ENCODE results near the gene NARF.

NARF gene

DNA sequence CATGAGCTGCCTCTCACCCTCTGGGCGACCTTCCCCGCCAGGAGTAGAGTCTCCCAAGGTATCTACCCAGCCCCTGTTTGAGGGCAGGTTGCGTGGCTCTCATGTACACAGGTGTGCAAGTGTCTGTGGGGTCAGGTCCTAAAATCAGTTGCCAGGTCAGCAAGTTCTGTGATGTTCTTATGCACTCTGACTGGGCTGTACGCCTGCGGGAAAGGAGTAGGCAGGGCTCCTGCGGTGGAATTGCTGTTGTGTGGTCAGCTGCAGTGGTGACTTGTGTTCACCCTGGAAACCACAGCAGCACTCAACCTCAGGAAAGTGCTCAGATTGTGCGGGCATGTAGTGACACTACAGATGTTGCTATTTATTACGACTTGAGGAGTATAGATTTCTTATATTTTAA, 19.4 kb downstream of the NARF start:
- no peak for DNase-seq (ENCODE audit: low spot score)

DNA sequence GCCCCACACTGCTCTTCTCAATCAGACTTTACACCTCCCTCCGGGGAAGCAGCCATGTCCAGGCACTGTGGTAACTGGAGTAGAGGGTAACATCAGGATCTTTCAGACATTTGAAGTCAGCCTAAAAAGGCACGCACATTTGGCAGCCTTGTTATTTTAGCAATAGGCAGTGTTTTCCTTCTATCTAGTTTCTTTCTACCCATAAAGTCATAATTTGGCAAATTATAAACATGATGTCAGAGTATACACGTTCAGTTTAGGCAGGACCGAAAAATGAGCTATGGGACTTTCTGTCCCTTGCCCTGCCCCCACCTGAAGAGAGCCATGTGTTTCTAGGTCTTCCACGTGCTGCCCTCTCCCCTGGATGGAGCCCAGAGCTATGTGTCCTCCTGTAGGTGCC, 21.1 kb downstream of the NARF start:
- no peak for DNase-seq (ENCODE audit: low spot score)

DNA sequence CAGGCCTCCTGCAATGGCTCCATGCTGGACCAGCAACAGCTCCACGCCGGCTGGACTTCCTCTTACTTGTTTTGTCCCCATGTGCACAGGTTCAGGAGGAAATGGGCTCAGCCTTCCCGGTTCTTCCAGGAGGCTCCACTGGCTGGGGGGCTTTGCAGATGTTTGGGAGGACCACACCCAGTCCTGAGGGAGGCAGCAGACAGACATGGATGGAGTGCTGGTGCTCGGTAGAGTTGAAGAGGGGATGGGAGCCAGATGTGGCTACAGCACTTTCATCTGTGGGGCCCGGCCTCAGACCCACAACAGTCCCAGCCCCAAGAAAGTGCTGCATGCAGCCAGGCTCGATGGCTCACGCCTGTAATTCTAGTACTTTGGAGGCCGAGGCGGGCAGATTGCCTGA, 21.8 kb downstream of the NARF start:
- no peak for DNase-seq (ENCODE audit: low spot score)

DNA sequence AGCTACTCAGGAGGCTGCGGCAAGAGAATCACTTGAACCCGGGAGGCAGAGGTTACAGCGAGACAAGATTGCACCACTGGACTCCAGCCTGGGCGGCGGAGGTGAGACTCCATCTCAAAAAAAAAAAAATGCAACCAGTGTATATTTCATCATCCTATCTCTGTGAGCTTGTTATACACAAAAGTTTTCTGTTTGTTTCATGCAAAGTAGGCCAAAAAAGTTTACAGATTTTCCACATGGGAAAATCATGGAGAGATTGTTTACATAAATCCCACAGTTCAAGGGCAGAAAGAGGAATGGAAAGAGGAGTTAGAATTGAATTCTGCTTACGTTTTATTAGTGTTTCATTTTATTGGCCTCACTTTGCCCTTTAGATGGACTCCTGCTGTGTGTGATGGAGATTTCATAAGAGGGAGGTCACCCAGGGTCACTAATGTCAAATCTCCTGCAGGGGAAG, 24.7 kb downstream of the NARF start:
- no peak for DNase-seq (ENCODE audit: low spot score)

DNA sequence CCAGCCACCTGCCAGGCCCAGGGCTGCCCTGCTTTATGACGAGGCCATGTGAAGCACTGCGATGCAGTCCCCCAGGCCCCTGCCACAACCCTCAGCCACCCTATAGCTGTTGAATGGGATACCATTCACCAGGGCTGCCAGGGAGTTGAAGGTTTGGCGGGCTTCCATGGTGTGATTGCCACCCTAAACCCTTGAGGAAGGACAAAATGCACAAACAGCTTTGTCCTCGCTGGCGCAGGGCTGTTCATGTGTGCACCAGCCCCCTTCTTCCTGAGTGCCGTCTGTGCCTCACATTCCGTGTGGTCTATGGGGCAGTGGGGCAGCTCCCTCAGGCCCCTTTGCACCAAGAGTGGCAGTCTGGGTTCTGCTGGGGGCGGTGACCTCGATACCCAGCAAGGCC, 25.3 kb downstream of the NARF start:
- DNase-seq (ENCODE audit: low spot score): no peak

DNA sequence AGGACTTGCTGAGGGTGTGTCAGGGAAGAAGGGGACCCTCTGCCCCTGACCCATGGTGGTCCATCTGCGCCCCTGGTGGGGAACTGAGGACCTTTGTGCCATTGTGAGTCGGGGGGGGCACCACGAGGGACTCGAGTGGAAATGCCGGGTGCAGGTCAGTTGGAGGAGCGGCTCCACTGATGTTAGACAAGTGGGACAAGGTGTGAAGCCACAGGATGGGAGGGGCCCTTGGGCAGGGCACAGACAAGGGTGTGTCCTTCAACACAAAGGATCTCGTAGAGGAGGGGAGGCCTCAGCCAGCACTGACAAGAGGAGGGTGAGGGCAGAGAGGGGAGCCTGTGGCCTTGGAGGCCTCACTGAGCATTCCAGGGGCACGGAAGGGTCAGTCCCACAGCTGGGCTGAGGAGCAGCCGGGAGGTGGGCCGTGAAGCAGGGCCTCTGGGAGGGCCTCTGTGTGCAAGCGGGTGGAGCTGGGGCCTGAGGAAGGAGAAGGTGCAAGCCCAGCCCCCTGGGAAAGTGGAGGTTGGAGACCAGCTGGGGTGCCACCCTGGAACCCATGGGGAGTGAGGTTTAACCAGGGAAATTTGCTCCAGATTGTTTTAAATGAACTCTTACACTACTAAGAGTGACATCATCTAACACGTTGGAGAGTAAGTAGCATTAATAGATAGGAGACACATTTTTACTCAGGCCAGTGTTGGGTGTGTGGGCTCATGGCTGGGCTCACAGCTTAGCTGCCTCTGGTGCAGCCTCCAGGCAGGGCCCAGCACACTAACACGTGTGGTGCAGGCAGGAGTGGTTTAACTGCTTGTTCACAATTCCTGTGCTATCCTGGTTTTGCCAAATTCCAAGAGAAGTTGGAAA, 27.9 kb downstream of the NARF start:
- DNase-seq (ENCODE audit: low spot score): no peak

DNA sequence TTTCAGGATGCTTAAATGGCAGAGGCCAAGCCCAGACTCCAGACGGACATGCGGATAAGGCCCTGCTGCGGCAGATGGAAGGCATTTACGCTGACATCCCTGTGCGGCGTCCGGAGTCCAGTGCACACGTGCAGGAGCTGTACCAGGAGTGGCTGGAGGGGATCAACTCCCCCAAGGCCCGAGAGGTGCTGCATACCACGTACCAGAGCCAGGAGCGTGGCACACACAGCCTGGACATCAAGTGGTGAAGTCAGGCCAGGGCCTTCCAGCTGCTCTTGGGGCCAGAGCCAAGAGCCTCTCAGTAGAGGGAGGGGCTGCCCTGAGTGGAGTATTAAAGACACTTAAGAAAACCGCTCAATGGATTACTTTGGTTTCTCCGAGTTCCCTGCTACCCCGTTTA, 29.4 kb downstream of the NARF start:
- no peak for DNase-seq (ENCODE audit: low spot score)

DNA sequence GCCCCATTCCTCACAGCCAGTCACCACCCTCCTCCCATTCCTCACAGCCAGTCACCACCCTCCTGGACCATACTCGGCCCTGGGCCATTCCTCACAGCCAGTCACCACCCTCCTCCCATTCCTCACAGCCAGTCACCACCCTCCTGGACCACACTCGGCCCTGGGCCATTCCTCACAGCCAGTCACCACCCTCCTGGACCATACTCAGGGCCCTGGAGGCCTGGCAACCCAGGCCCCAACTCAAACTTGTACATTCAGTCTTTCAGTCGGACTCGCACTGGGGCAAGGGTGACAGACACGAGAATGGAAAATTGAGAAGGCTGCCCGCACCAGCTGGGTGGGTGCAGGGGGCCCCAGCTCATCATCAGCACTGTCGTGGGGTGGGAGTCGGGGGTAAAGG, 30.6 kb downstream of the NARF start:
- DNase-seq (ENCODE audit: low spot score): no peak

DNA sequence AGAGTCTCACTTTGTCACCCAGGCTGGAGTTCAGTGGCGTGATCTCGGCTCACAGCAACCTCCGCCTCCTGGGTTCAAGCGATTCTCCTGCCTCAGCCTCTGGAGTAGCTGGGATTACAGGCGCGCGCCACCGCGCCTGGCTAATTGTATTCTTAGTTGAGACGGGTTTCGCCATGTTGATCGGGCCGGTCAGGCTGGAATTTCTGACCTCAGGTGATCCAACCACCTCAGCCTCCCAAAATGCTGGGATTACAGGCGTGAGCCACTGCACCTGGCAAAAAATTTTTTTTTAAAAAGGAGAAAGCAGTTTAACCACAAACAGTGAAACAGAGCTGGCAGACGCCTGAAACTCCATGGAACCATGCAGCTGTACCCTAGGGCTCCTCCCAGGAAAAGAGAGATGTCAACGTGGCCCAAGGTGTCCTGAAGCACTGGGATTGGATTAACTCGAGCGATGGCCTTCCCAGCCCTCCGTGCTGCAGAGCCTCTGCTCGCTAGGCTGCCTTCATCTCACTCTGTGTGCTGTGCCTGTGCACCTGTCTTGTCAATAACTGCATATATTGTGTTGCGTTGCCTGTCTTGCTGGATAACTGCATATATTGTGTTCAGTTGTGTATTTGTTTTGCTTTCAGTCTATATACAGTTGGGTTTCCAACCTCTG, 31.4 kb downstream of the NARF start:
- no peak for DNase-seq (ENCODE audit: low spot score)

DNA sequence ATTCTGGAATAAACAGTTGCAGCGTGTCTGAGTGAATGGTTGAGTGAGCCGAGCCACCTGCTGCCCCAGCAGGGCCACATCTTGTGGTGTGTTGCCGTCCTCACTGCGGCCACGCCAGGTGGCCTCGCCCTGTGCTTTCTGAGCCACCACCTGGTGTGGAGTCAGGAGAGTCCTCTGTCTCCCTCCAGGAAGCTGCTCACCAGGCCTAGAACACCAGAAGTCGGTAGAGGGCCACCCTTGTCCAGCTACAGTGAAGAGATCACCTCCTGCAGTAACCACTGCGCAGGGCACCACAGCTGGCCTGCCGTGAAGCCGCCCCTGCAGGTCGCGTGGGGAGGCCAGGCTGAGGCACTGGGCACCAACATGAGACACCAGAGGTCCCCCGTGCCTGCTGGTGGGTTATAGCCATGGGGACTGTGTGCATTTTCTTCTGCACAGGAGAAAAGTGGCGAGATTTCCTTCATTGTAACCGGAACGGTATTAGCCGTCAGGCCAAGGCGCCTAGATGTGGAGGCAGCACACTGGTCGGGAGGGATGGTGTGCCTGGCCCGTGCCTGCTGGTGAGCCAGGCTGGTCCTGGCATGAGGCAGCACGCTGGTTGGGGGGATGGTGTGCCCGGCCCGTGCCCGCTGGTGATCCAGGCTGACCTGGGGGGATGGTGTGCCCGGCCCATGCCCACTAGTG, 32.1 kb downstream of the NARF start:
- DNase-seq (ENCODE audit: low spot score): no peak

DNA sequence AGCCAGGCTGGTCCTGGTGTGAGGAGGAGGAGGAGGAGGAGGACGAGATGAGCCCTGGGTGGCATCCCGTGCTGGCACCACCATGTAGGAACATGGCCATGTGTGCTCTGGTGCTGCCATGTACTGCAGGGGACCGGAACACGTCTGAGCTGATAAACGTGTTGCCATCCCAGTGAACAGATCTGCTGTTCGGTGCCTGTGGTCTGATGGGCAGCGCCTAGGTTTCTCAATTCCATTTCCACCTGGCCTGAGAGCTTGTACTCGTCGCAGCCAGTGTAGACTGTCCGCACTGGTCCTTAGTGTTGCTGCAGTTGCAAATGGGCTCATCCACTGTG, 32.6 kb downstream of the NARF start:
- DNase-seq (ENCODE audit: low spot score): no peak

DNA sequence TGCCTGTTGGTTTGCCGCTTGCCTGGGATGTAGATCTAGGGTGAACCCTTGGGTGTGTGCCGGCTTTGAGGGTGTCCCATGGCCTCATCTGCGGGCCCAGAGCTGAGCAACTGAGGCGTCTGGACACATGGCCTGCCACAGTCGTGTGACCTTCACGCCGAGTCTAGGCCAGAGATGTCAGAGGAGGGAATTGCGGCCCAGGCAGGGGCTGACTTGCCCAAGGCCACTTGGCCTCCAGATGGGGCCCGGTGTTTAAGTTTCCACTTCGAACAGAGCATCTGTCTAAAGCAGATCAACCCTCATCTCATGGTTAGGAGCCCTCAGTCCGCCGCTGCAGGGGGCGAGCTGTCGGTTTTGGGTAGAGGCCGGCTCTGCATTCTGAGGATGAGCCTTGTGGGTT, 33.0 kb downstream of the NARF start:
- no peak for DNase-seq (ENCODE audit: low spot score)

DNA sequence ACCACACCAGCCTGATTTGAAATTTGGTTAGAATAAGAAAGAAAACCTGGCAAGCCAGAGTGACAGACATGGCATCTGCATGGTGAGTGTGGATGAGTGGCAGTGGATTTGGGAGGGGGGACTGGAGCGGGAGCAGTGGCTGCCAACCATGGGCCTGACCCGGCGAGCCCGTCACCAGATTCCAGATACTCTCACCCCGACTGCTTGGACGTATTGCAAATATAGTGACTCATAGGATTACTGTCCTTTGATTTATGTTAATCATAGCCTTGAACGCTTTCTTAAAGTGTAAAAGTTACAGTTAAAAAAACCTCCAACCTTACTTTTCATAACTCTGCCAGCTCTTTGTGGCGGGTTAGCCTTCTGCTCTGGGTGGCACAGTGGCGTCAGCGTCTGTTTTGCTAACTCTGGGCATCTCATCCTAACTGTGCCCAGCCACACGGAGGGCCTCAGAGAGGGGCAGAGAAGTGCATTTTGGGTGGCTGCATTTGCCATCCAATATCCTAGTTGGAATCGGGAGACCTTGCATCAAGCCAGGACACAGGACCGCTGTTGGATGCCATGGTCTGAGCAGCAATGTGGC, 34.2 kb downstream of the NARF start:
- no peak for DNase-seq (ENCODE audit: low spot score)

DNA sequence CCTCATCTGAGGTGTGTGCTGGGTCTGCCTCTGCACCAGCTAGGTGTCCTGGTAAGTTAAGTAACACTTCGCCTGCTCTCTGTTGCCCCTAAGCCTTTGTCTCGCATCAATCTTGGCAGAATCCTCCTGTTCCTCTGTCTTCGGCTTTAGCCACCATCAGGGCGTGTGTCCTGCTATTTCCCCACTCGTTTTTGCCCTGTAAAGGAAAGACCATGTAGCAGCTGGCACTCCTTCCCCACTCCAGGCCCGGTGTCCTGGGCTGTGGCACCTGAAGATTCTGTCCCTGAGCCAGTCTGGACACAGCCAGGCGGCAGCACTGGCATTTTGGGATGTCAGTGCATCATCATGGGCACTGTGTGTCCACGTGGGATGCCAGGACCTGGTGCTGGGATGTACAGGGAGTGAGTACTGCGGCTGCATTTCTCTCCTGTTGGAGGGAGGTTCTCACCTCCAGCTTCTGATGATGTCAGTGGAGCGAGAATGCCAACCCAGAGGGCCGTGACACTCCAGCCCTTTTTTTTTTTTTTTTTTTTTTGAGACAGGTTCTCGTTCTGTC, 34.8 kb downstream of the NARF start:
- DNase-seq (ENCODE audit: low spot score): no peak

DNA sequence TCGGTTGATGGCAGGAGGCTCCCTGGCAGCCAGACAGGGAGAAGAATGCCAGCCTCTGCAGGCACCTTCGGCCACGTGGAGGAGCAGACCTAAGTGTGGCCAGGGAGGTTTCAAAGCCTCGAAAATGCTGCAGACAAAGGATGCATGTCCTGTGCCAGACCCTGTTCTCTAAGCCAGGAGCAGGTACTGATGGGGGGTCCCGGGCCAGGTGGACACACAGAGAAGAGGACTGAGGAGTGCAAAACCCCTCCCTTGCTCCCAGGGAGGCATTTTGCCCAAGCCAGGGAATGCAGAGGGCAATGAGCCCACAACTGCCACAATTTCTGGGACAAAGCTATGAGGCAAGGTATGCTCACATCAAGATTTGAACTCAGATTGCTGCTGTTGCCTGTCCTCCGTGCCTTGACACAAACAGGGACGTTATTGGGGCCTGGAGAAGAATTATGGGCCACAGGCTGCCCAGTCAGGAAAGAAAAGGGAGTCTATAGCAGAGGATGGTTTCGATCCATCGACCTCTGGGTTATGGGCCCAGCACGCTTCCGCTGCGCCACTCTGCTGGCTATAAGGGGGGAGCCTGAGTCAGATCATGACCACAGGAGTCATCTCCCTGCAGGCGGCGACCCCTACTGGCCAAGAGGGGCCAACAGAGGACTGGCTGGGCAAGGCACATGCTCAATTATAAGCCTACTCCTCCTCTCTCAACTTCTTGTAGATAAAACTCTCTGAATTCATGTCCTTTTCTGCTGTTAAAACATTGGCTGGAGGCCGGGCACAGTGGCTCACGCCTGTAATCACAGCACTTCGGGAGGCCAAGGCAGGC, 35.9 kb downstream of the NARF start:
- peak; percentile 91 for DNase-seq (ENCODE audit: low spot score)

DNA sequence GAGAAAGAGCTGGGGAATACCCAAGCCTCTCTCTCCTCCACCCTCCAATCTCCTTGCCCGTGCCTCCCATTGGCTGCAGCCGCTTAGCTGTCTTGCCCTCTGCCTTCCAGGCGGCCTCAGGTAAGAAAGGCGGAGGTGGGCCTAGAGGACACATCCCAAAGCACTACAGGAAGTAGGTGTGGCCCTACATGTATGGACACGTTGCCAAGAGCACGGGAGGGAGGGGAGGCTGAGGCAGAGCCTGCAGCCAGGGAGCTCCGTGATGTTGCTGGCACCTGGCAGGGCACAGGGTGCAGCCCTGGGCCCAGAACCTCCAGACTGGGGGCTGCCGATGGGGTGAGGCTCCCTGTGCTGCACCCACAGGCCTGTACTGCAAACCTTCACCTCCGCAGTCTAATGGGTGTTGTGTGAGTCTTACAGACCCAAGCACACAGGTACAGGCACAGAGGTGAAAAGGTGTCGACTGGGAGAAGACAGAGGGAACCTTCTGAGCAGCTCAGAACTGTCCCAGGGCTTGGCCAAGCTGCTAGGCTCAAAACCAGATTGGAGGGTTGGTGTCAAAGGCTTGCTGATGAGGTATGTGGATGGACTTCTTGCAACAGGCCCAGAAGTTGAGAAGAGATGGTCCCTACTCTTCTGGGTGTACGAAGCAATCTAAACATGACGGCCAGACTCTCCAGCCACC, 37.4 kb downstream of the NARF start:
- DNase-seq (ENCODE audit: low spot score): no peak

DNA sequence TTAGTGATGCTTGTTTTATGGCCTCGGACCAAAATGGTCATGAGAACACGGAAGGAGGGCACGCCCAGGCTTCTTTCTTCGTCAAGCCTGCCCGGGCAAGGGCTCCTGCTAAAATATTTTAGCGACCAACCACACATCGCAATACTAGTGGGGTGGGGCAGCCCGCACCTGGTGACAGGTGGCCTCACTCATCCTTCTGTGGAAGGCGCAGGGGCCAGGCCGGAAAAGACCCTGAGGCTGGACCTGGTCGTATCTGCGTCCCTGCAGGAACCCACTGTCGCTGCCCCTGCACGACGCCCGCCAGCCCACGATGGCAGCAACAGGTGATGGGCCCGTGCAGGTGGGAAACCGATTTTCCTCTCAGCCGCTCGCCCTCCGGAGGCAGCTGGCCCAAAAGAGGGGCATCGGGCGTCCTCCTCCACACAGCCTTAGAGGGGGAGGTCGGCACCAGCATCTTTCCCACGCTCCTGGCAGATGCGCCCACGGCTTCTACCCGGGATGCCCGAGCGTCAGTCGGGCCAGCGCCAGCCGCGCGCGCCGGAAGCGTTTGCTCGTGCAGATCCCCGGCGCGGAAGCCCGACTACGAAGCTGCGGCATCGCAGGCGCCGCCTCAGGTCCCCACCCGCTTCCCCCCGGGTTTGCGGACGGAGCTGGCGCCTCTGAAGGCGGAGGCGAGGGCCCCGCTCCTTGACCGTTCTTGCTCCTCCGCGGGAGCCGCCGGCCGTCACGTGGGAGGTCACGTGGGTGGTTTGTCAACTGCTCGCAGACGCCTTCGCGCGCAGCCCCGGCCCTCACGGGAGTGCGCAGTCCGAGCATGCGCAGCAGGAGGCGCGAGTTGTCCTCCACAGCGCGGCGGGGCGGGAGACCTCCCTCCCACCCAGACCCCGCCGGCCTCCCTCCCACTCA, 38.2 kb downstream of the NARF start:
- peak; percentile 88 for DNase-seq (ENCODE audit: low spot score)

DNA sequence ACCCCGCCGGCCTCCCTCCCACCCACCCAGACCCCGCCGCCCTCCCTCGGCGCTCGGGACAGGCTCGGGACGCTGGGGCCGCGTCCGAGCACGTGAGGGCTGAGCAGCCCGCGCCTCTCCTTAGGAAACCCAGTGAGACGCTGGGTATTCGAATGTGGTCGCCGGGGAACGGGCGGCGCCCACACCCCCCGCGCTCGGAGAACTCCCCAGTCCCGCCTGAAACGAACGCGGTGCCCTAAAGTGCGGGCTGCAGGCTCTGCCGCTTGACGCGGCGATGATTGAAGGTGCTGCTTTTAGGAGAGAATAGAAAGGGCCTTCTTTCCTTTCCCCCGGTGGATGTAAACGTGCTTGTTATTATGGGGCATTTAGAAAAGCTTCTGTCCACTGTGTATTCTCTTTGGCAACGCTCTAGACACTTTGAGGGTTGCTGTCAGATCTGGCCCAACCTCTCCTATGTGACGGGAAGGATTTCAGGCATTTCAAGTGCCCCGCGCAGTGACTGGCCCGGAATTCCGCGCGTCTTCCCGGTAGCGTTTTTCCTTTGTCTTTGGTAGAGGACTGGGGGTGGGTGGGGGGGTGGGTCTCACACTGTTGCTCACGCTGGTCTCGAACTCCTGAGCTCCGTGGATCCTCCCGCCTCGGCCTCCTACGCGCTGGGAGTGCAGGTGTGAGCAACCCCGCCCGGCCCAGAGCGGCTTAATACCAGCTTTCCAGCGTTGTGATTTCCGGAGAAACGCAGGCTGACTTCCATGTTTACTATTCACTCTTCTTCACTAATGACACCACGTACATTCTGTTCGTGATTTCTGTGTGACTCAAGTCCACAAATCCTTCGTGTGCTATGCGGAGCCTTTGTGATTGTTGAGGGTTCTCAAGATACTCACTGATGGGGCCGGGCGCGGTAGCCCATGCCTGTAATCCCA, 39.2 kb downstream of the NARF start:
- DNase-seq (ENCODE audit: low spot score): no peak

DNA sequence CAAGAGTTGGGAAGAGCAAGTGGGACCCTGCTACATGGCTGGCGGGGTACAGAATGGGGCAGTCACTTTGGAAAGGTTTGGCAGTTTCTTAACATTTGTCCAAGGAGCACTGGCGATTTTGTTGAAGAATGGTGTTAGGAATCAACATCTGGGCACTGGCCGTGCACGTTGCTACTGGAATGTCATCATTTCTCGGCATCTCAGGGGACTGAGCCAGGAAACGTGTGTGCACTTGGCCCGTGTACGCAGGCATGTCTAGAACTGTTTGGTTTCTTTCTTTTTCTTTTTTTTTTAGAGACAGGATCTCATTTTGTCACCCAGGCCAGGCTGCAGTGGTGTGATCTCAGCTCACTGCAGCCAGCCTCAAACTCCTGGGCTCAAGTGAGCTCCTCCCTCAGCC, 43.7 kb downstream of the NARF start:
- DNase-seq (ENCODE audit: low spot score): no peak

All from germinal center (tissue), 1 donor.